GM21737 (cell line): ENCODE results near the gene PWWP2B.

Source experiments
- ATAC-seq: cut with Tn5 transposase; IDR thresholded peaks from one replicate; pipeline ENCODE4 v1.9.1; 2021; ENCODE audit warnings: mild to moderate bottlenecking, moderate library complexity; ENCODE audit not compliant: unreplicated experiment

Gene PWWP2B

DNA sequence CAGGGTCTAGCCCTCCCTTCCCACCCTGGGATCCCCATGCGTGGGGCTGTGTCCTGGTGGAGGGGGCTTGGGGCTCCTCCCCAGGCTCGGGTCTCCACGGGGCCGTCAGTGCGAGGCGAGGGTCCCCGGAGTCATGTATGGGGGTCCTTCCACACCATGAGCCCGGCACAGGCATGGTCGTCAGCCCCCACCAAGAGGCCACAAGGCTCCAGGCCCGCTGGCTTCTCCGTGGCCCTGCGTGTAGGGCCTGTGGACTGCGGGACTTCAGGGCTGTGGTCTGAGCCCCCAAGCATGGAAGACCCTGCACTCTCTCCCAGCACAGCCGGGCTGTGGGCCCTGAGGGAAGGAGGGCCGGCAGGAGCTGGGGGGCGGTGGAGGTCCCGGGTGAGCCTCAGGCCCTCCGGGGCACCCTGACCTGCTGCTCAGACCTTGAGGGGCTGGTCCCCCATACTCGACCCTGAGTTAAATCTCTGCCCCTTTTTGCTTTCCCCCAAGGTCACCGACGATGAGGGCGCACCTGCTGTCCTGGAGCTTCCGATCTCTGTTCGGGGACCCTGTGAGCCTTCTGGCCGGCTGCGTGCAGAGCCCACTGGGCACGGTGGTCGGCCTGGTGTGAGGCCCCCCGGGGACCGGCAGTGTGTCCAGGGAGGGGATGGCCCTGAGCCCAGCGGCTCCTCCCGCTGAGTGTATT, 19.7 kb downstream of the PWWP2B start:
- ATAC-seq = no peak

- no peak for ATAC-seq
These were observed 20.4 kb downstream of the PWWP2B start for GRCh38 chr10:132417257-132417910.

DNA sequence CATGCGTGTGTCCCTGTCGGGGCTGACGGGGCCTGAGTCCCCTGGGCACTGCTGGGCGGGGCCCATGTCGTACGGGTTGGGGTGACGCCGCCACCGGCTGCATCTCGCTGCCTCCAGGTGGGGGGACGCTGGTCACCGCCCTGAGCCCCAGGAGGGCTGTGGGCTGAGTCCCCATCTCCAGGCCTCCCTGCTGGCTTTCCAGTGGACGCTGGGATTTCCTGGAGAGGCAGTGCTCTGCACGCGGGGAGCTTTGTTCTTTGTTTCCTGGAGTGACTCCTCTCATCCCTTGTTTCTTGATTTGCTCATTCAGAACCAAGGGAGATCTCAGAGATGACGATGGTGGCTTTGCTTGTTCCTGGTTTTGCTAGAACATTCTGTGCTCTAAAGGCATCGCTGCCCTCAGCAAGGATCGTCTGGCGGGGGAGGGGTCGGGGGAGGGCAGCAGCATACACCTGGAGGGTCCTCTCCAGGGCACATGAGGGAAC, 21.0 kb downstream of the PWWP2B start:
- ATAC-seq = no peak

- no peak for ATAC-seq
These were observed 21.8 kb downstream of the PWWP2B start for GRCh38 chr10:132418527-132419416.

DNA sequence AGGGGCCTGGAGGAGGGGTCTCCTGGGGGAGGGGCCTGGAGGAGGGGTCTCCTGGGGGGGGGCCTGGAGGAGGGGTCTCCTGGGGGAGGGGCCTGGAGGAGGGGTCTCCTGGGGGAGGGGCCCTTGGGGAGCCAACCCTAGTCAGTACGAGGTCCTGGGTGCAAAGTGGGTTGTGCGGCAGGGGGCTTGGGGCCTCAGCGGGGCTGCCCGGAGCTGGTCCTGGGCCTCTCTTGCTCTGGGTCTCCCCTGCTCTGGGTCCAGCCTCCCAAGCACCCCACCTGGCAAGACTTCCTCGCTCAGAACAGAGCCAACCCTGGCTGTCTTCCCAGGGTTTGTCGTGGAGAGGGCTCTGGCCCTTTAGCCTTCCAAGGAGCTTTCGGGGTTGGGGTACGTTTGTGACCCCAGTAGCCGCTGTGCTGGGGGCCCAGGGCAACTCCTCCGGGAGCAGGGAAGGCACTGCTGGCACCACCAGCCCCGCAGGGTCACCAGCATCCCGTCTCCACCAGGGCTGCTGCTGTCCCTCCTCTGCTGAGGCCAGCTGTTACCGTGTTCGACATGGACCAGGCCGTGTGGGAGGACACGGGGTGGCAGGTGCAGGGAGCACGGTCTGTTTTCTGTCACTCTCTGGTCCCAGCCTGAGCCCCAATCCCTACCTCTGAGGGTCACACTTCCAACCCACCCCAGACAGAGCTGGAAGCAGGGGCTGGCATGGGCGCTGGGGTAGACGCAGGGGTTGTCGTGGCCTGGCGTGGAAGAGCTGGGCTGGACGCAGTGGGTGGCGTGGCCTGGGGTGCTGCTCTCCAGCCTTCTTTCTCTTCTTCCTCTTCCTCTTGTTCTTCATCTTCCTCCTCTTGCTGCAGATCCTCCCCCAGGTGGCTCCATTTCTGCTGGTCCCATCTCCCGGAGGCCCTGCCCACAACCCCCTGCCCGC, 22.8 kb downstream of the PWWP2B start:
- ATAC-seq = no peak

DNA sequence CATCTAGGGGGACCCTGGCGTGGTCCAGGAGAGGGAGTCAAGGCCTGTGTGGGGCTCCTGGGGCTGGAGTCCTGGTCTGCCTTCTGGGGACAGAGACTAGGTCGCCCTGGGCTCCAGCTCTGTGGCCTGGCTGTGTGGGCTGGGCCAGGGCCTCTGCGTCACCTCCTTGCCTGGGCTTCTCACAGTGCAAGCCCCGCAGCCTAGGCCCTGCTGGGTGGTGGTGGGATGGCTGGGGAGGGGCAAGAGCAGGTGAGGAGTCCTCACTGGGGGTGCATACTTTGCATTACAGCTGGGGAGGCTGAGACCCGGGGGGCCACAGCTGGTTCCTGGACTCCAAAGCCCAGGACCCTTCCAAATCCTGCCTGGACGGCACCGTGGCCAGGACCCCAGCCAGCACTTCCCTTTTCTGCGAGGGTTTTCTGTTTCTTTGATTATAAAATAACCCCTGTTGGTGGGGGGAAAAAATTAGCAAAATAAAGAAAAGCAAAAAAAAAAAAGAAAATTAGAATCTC, 23.5 kb downstream of the PWWP2B start:
- ATAC-seq = no peak

DNA sequence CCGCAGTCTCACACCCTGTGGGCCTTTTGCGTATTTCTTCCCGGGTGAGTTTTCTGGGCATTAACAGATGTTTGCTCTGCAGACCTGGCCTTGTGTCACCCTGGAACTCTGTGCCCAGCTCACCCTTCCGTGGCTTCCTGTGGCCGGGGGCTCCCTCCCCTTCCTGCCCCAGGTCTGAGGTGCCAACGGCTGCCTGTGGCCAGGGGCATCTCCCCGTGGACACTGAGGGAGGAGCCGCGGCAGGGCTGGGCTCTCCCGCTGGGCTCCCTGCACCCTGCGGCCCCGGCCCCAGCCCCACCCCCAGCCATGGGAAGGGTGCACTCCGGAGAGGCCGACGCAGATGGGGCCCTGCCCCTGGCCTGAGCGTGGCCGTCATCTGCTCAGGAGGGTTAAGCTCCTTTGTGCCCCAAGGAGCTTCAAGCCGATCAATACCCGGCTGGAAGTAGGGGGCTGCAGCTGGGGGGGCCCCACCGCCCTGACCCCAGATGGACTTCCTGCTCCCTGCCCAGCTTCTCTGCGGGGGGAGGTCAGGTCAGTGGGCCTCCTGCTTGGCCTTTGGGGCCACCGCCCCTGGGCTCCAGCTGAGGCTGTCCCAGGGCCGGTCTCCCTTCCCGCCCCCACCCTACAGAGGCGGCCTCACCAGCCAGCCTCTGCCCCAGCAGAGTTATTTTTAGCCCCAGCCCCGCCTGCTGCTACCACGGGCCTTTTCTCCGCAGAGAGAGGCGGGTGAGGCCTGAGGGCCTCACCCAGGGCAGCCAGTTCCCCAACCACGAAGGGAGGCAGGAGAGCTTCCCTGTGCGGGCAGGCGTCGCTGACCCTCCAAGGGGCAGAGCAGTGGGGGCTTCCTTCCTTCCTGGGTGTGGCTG, 24.2 kb downstream of the PWWP2B start:
- peak; percentile 47 for ATAC-seq

DNA sequence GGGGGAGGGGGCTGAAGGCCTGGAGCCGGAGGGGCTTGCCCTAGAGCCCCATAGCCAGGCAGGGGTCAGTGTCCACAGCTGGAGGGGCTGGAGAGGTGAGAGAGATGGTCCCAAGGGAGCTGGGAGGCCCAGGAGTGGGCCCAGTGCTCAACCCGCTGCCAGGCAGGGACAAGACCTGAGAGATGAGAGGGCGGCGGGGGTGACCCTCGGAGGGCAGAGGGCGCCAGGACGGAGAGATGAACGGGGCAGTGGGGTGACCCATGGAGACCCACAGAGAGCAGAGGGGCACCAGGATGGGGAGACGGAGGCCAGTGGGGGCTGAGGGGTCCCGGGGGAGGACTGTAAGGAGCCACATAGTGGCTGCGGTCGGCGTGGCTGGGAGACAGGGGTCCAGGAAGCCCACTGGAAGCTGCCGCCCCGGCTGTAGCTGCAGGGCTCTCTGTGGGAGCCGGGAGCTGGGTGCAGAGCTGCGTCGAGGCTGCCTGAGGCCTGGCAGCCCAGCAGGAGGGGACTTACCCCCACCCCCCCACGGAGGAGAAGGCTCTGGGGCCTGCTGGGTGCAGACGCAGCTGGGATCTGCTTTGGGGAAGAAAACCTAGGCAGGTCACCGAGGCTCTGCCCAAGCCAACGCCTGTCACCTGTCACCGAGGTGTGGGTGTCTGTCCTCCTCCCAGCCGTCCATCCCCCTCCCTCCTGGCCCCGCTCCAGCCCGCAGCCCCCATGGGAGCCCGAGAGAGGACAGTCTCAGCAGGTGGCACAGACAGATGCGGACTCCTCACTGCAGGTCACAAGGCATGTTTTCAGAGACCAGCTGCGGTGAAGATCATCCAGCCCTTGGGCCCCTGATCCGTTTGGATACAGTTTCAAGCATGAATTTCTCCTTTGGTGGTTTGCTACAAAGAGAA, 25.1 kb downstream of the PWWP2B start:
- peak; percentile 49 for ATAC-seq

GRCh38 chr10:132422903-132423825, 26.2 kb downstream of the PWWP2B start:
- ATAC-seq = no peak

DNA sequence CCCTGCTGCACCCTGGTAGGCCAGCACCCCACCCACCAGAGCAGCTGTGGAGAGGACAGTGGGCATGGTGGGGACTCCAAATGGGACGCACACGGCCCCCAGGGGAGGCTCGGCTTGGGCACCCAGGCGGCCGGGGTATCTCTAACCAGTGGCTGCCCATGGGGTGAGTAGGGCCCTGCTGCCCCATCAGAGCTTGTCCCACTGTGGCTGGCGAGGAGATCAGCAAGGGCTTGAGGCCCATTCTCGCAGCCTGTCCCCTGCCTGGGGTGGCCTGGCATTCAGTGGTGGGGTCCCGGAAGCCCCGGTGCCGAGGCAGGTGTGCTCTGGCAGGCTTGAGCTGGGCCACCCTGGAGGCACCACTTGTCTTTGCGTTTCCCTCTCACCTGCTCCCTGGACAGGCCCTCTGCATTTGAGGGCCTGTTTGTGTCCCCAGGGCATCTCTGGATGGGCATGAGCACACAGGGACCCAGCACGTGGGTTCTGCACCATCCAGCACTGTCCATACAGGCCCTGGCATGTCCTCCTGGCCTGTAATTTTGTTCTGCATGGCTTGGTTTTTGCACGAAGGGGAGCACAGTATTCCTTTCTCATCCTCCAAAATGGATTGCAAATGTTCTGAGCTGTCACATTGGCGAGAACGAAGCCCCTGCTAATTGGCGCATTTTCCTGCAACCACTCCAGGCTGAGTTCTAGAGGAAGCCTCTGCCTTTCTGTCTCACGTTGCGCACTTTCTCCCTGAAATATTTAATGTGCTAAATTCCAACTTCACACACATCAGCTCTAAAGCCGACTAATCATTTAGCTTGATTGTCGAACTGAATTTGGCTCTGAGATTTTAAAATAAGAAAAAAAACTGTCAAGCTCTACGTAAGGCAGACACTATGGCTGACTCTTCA, 27.2 kb downstream of the PWWP2B start:
- no peak for ATAC-seq

- no peak for ATAC-seq
These were observed 28.2 kb downstream of the PWWP2B start for GRCh38 chr10:132425029-132425756.

GRCh38 chr10:132425757-132426155, 28.8 kb downstream of the PWWP2B start:
- no peak for ATAC-seq

GRCh38 chr10:132427006-132427771, 30.2 kb downstream of the PWWP2B start:
- ATAC-seq = no peak

GRCh38 chr10:132427939-132428367, 31.0 kb downstream of the PWWP2B start:
- ATAC-seq = no peak
